Keratinocyte (primary cell): ENCODE data around the gene DAB1. TPM values are rescaled to one million over a fixed set of nuclear protein-coding genes. Genes with fewer than 3 reads are reported as not detected.

Experiments
- DNase-seq: peaks from one replicate; pipeline ENCODE4 v3.0.0-alpha.2; 2011; ENCODE audit warnings: low read depth, missing footprints, low spot score
- FAIRE-seq: peaks from 2 replicates; lab custom pipeline; 2011; peaks lifted over from hg19 to GRCh38; lab: Jason Lieb, UNC
- H2AFZ ChIP-seq: 2 replicates; pipeline ENCODE4 v1.6.0; 2012; ENCODE audit warnings: low read length, control low read depth, inconsistent platforms; ENCODE audit not compliant: control insufficient read depth
- H3K27ac ChIP-seq: 2 replicates; pipeline ENCODE4 v1.5.1; 2011; ENCODE audit warnings: low read length; ENCODE audit not compliant: control insufficient read depth, insufficient read depth
- H3K27me3 ChIP-seq: 3 replicates; pipeline ENCODE4 v1.6.0; 2011; ENCODE audit warnings: low read length; ENCODE audit not compliant: control insufficient read depth, insufficient read depth; ENCODE audit errors: extremely low read depth
- H3K36me3 ChIP-seq, 2 experiments: 2 replicates in 1 of 2; 3 replicates in 1 of 2; pipeline ENCODE4 v1.5.1; 2011; ENCODE audit warnings: low read length in 2 of 2, mild to moderate bottlenecking in 1 of 2; ENCODE audit not compliant: control insufficient read depth in 2 of 2, insufficient read depth in 2 of 2; ENCODE audit errors: extremely low read depth in 1 of 2
- H3K4me1 ChIP-seq: 3 replicates; pipeline ENCODE4 v1.5.1; 2011; ENCODE audit warnings: low read length; ENCODE audit not compliant: control insufficient read depth, insufficient read depth; ENCODE audit errors: extremely low read depth
- H3K4me2 ChIP-seq: 3 replicates; pipeline ENCODE4 v1.6.0; 2011; ENCODE audit warnings: low read depth, low read length; ENCODE audit not compliant: control insufficient read depth, insufficient read depth; ENCODE audit errors: extremely low read depth
- H3K4me3 ChIP-seq, 3 experiments: fragments of 200-600 bp in 1 of 3; sonication (generic) in 1 of 3; 2 replicates in 2 of 3; 3 replicates in 1 of 3; pipeline ENCODE4 v1.5.1; 2011 to 2016; ENCODE audit warnings: low read length in 3 of 3, mild to moderate bottlenecking in 3 of 3, control low read depth in 2 of 3, inconsistent platforms in 1 of 3, low read depth in 1 of 3, mixed read lengths in 1 of 3, mixed run types in 1 of 3, moderate library complexity in 1 of 3; ENCODE audit not compliant: control insufficient read depth in 2 of 3, insufficient read depth in 2 of 3; ENCODE audit errors: extremely low read depth in 1 of 3
- H3K79me2 ChIP-seq: 2 replicates; pipeline ENCODE4 v1.6.0; 2012; ENCODE audit warnings: low read length; ENCODE audit not compliant: control insufficient read depth, insufficient read depth
- H3K9ac ChIP-seq: 3 replicates; pipeline ENCODE4 v1.6.0; 2011; ENCODE audit warnings: low read length; ENCODE audit not compliant: control insufficient read depth, insufficient read depth; ENCODE audit errors: extremely low read depth
- H3K9me1 ChIP-seq: 3 replicates; pipeline ENCODE4 v1.6.0; 2011; ENCODE audit warnings: low read length; ENCODE audit not compliant: control insufficient read depth, insufficient read depth; ENCODE audit errors: extremely low read depth
- H3K9me3 ChIP-seq: 2 replicates; pipeline ENCODE4 v1.5.1; 2012; ENCODE audit warnings: low read depth, low read length; ENCODE audit not compliant: control insufficient read depth
- H4K20me1 ChIP-seq: 3 replicates; pipeline ENCODE4 v1.6.0; 2011; ENCODE audit warnings: low read length; ENCODE audit not compliant: control insufficient read depth, insufficient read depth; ENCODE audit errors: extremely low read depth
- CTCF ChIP-seq, 3 experiments: IDR thresholded peaks in 1 of 3; conservative IDR thresholded peaks in 1 of 3; optimal IDR thresholded peaks in 1 of 3; 2 replicates in 2 of 3; 3 replicates in 1 of 3; pipeline versions ENCODE3 to v1.5.1; 2011; ENCODE audit warnings: low read length in 3 of 3, mild to moderate bottlenecking in 3 of 3, moderate library complexity in 2 of 3, control low read depth in 1 of 3, inconsistent platforms in 1 of 3; ENCODE audit not compliant: insufficient read depth in 2 of 3; ENCODE audit errors: extremely low read depth in 1 of 3
- EZH2 ChIP-seq: IDR thresholded peaks from one replicate; pipeline ENCODE4 v1.6.1; 2012; ENCODE audit warnings: inconsistent platforms, mild to moderate bottlenecking, low read length, moderate library complexity
- dilution Hi-C: fragments of 300-500 bp; cut with MboI; formaldehyde crosslinking; loops from one replicate; pipeline ENCODE4 v1.7.0; 2020; ENCODE audit warnings: low sequenced_read_pairs; ENCODE audit not compliant: extremely low pct_ligation_motif_present
- polyA plus RNA-seq, 5 experiments: library from polyadenylated mRNA; depleted of rRNA in 3 of 5; stranded (reverse) in 3 of 5; stranded (forward) in 1 of 5; unstranded in 1 of 5; fragments of >200 nt; gene quantifications; 1 replicate in 1 of 5; 2 replicates in 3 of 5; 3 replicates in 1 of 5; pipeline versions ENCODE4 v1.2.1 to v1.2.3, GENCODE V29; 2011 to 2012; ENCODE audit warnings: missing spikeins in 2 of 5, low read depth in 1 of 5, low replicate concordance in 1 of 5

Gene DAB1
- polyA plus RNA-seq, 1 donor (not counting 4 experiments of a cell fraction or from before 2014, with no cell fraction given), result 0.01 TPM

- TF ChIP-seq EZH2 (no peak), CTCF (optimal IDR thresholded peaks at IDR 0.05 in 1 of 3, IDR thresholded peaks at IDR 0.05 in 1 of 3, conservative IDR thresholded peaks at IDR 0.05 in 1 of 3; ENCODE audit: extremely low read depth in 1 of 3, insufficient read depth in 2 of 3, low read length in 3 of 3) (no peak)
- no peak overlapping the region for H2AFZ ChIP-seq
- H3K79me2 ChIP-seq, result no peaks in the 10 kb centered on the region
- no peaks in the 10 kb centered on the region for H3K9me1 ChIP-seq
- FAIRE-seq (no peak), DNase-seq (no peak)
- no peaks in the 10 kb centered on the region for H3K4me1 ChIP-seq
- no peak overlapping the region for H3K4me3 ChIP-seq
- no peaks in the 10 kb centered on the region for H4K20me1 ChIP-seq
- no peaks in the 10 kb centered on the region for H3K9me3 ChIP-seq
- H3K27me3 ChIP-seq, result no peaks in the 10 kb centered on the region
- no peak overlapping the region for H3K9ac ChIP-seq
- H3K36me3 ChIP-seq, result no peaks in the 10 kb centered on the region
- no peak overlapping the region for H3K4me2 ChIP-seq
- dilution Hi-C loops, result no loop called here
- H3K27ac ChIP-seq, result no peak overlapping the region
Measured at GRCh38 chr1:56986397-56986796, 437.5 kb downstream of the DAB1 start.

- Histone ChIP-seq H2AFZ (no peak overlapping the region), H3K27ac (no peak overlapping the region), H3K79me2 (no peaks in the 10 kb centered on the region), H4K20me1 (no peaks in the 10 kb centered on the region), H3K4me1 (no peaks in the 10 kb centered on the region), H3K36me3 (no peaks in the 10 kb centered on the region), H3K9me3 (no peaks in the 10 kb centered on the region), H3K9ac (no peak overlapping the region), H3K4me3 (no peak overlapping the region), H3K9me1 (no peaks in the 10 kb centered on the region), H3K4me2 (no peak overlapping the region), H3K27me3 (no peaks in the 10 kb centered on the region)
- DNase-seq, result no peak
- dilution Hi-C loops, result no loop called here
- no peak for FAIRE-seq
- TF ChIP-seq CTCF (optimal IDR thresholded peaks at IDR 0.05 in 1 of 3, IDR thresholded peaks at IDR 0.05 in 1 of 3, conservative IDR thresholded peaks at IDR 0.05 in 1 of 3; ENCODE audit: extremely low read depth in 1 of 3, insufficient read depth in 2 of 3, low read length in 3 of 3), result no peak
Measured at GRCh38 chr1:56985857-56986256, 438.0 kb downstream of the DAB1 start.
